Cardiac muscle cell (in vitro differentiated cells and primary cell): ENCODE results near the gene KRIT1. TPM values are rescaled to one million over a fixed set of nuclear protein-coding genes. Genes with fewer than 3 reads are reported as not detected.

Experiments
- DNase-seq, 2 donors: peaks; one replicate each; pipeline versions ENCODE4 v3.0.0 to v3.0.0-alpha.2; 2010 to 2017; ENCODE audit warnings: low read depth in 1 of 2, low spot score in 1 of 2
- H3K27ac ChIP-seq: fragments of 200-600 bp; sonication (generic); 2 replicates; pipeline ENCODE4 v1.5.1; 2016
- H3K27me3 ChIP-seq: fragments of 200-600 bp; sonication (generic); 2 replicates; pipeline ENCODE4 v1.6.0; 2016; ENCODE audit warnings: control low read depth
- H3K36me3 ChIP-seq: fragments of 200-600 bp; sonication (generic); 2 replicates; pipeline ENCODE4 v1.5.1; 2016; ENCODE audit warnings: control low read depth
- H3K4me1 ChIP-seq: fragments of 200-600 bp; sonication (generic); 2 replicates; pipeline ENCODE4 v1.8.1; 2017; ENCODE audit warnings: low read depth, mild to moderate bottlenecking, mixed run types
- H3K4me3 ChIP-seq: fragments of 200-600 bp; sonication (generic); 2 replicates; pipeline ENCODE4 v1.5.1; 2016; ENCODE audit warnings: mild to moderate bottlenecking
- H3K9me3 ChIP-seq: fragments of 200-600 bp; sonication (generic); 2 replicates; pipeline ENCODE4 v1.5.1; 2017; ENCODE audit warnings: low read depth, mild to moderate bottlenecking, control low read depth
- polyA plus RNA-seq: library from polyadenylated mRNA; unstranded; fragments of >200 nt; fragmentation: Nextera tagmentation; extraction: Ambion mirVana; gene quantifications from 2 replicates; pipeline ENCODE4 v1.2.1, GENCODE V29; 2016
- total RNA-seq: library from RNA; depleted of rRNA; stranded (reverse); fragments of >200 nt; gene quantifications from 2 replicates; pipeline ENCODE4 v1.2.3, GENCODE V29; 2016
- TF ChIP-seq, protein P1 (sequence below): IDR thresholded peaks from 2 replicates; pipeline ENCODE4 v1.5.1; 2012; ENCODE audit warnings: low read depth, mild to moderate bottlenecking, low read length

The KRIT1 gene
- total RNA-seq (34.5 and 73.4 TPM in 2 replicates), polyA plus RNA-seq (29.0 and 34.2 TPM in 2 replicates)

- peak; percentile 84 to 92 for DNase-seq
- no peaks in the 10 kb centered on the region for H3K27me3 ChIP-seq
- H3K27ac ChIP-seq = peak within 1 kb of the TSS; percentile 94
- no peaks in the 10 kb centered on the region for H3K9me3 ChIP-seq
- H3K4me1 ChIP-seq = peaks cover 24% of the 10 kb centered on the region
- peak within 1 kb of the TSS; percentile 75 for H3K4me3 ChIP-seq
- H3K36me3 ChIP-seq = peaks cover 7% of the 10 kb centered on the region
- TF ChIP-seq, protein P1, sequence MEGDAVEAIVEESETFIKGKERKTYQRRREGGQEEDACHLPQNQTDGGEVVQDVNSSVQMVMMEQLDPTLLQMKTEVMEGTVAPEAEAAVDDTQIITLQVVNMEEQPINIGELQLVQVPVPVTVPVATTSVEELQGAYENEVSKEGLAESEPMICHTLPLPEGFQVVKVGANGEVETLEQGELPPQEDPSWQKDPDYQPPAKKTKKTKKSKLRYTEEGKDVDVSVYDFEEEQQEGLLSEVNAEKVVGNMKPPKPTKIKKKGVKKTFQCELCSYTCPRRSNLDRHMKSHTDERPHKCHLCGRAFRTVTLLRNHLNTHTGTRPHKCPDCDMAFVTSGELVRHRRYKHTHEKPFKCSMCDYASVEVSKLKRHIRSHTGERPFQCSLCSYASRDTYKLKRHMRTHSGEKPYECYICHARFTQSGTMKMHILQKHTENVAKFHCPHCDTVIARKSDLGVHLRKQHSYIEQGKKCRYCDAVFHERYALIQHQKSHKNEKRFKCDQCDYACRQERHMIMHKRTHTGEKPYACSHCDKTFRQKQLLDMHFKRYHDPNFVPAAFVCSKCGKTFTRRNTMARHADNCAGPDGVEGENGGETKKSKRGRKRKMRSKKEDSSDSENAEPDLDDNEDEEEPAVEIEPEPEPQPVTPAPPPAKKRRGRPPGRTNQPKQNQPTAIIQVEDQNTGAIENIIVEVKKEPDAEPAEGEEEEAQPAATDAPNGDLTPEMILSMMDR = peak; percentile 12
Observed at GRCh38 chr7:92245487-92246359, at the start of gene KRIT1, which contains the start of gene ANKIB1. Gene KRIT1 (minus strand): TSS chr7:92245914. CDS start chr7:92242135, 3,779 bp downstream. Gene ANKIB1 (plus strand): TSS chr7:92245974. CDS start chr7:92294979, 49,005 bp downstream.

DNA sequence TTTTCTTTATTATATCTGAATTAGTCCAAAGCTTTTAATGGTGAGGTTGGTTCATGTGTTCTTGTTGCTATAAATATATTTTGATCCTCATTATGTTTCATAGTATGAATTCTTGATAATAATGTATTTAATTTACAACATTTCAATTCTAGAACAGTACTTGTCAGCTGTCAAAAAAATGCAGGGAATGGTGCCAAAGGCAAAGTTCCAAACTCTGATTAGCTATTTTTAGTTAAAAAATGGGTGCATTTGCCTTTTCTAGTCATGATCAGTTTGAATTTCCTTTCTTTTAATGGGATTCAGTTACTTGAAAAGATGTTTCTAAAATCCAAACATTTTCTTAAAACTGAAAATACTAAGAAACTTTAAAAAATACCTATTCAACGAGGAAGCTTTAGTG is 49.7 kb upstream of the KRIT1 start:
- Histone ChIP-seq H3K27ac (no peak overlapping the region), H3K27me3 (no peaks in the 10 kb centered on the region), H3K36me3 (peaks cover 6% of the 10 kb centered on the region), H3K4me1 (peaks cover 12% of the 10 kb centered on the region), H3K4me3 (no peak overlapping the region), H3K9me3 (no peaks in the 10 kb centered on the region)
- TF ChIP-seq, protein P1 = no peak
- DNase-seq = peak in 1 of 2 donors; percentile 18

GRCh38 chr7:92293896-92294590 is 48.3 kb upstream of the KRIT1 start:
- TF ChIP-seq, protein P1 = no peak
- no peak overlapping the region for H3K27ac ChIP-seq
- peaks cover 6% of the 10 kb centered on the region for H3K36me3 ChIP-seq
- peak in 1 of 2 donors; percentile 24 for DNase-seq
- H3K4me1 ChIP-seq = peaks cover 12% of the 10 kb centered on the region
- no peaks in the 10 kb centered on the region for H3K27me3 ChIP-seq
- no peaks in the 10 kb centered on the region for H3K9me3 ChIP-seq
- no peak overlapping the region for H3K4me3 ChIP-seq

DNA sequence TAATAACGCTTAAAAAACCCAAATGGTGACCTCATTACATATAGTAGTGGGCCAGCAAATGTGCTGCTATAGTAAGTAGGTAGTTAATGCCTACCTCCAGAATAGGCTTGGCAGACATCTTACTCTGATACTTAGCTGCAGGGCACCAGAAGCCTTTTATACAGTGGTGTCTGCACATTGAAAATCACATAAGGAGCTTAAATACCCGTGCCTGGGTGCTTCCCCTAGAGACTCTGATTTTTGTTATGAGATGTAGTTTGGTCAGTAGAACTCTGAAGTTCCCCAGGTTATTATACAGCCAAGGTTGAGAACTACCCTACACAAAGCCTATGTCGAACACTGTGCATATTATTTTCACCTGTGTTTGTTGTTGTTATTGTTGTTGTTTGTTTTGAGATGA is 47.3 kb upstream of the KRIT1 start:
- Histone ChIP-seq H3K9me3 (no peaks in the 10 kb centered on the region), H3K4me1 (peaks cover 11% of the 10 kb centered on the region), H3K27me3 (no peaks in the 10 kb centered on the region), H3K27ac (no peak overlapping the region), H3K4me3 (no peak overlapping the region), H3K36me3 (peaks cover 6% of the 10 kb centered on the region)
- no peak for DNase-seq
- TF ChIP-seq, protein P1 = no peak

GRCh38 chr7:92289321-92289720 is 43.6 kb upstream of the KRIT1 start:
- no peak overlapping the region for H3K4me3 ChIP-seq
- no peak for DNase-seq
- H3K27me3 ChIP-seq = no peaks in the 10 kb centered on the region
- H3K36me3 ChIP-seq = no peaks in the 10 kb centered on the region
- H3K9me3 ChIP-seq = no peaks in the 10 kb centered on the region
- no peaks in the 10 kb centered on the region for H3K4me1 ChIP-seq
- no peak overlapping the region for H3K27ac ChIP-seq
- TF ChIP-seq, protein P1 = no peak
